Endodermal cell (in vitro differentiated cells): ENCODE data around the gene IGFBP4. TPM values are rescaled to one million over a fixed set of nuclear protein-coding genes. Genes with fewer than 3 reads are reported as not detected.

Experiments used
- DNase-seq: peaks from one replicate; pipeline ENCODE4 v3.0.0-alpha.2; 2017
- H3K27ac ChIP-seq: 2 replicates; pipeline ENCODE4 v1.5.1; 2013; ENCODE audit warnings: mild to moderate bottlenecking, low read depth, low read length, moderate library complexity
- H3K27me3 ChIP-seq: 2 replicates; pipeline ENCODE4 v1.6.1; 2013; ENCODE audit warnings: mild to moderate bottlenecking, low read length, moderate library complexity; ENCODE audit not compliant: insufficient read depth, control insufficient read depth, poor library complexity, severe bottlenecking
- H3K36me3 ChIP-seq: 2 replicates; pipeline ENCODE4 v1.7.0; 2013; ENCODE audit warnings: mild to moderate bottlenecking, low read length, moderate library complexity; ENCODE audit not compliant: control insufficient read depth, insufficient read depth
- H3K4me1 ChIP-seq: one replicate; pipeline ENCODE4 v1.7.0; 2013; ENCODE audit warnings: low read length; ENCODE audit not compliant: control insufficient read depth, insufficient read depth
- H3K4me3 ChIP-seq: 2 replicates; pipeline ENCODE4 v1.5.1; 2013; ENCODE audit warnings: mild to moderate bottlenecking, low read length, moderate library complexity
- H3K9ac ChIP-seq: 2 replicates; pipeline ENCODE4 v1.6.1; 2013; ENCODE audit warnings: mild to moderate bottlenecking, low read length, moderate library complexity; ENCODE audit not compliant: poor library complexity, severe bottlenecking; ENCODE audit errors: extremely low read depth
- H3K9me3 ChIP-seq: 2 replicates; pipeline ENCODE4 v1.6.1; 2013; ENCODE audit warnings: mild to moderate bottlenecking, low read length, moderate library complexity; ENCODE audit not compliant: control insufficient read depth
- H3K27ac Mint-ChIP-seq: 2 replicates; pipeline ENCODE4 v1.8.0; 2020; ENCODE audit warnings: mixed read lengths
- H3K27me3 Mint-ChIP-seq: 2 replicates; pipeline ENCODE4 v1.8.0; 2021; ENCODE audit warnings: mild to moderate bottlenecking, mixed read lengths; ENCODE audit not compliant: insufficient read depth
- H3K36me3 Mint-ChIP-seq: 2 replicates; pipeline ENCODE4 v1.8.0; 2020; ENCODE audit warnings: low read depth, mixed read lengths
- H3K4me1 Mint-ChIP-seq: 2 replicates; pipeline ENCODE4 v1.8.0; 2020; ENCODE audit warnings: mixed read lengths
- H3K4me3 Mint-ChIP-seq: 2 replicates; pipeline ENCODE4 v1.8.0; 2020; ENCODE audit warnings: mild to moderate bottlenecking, moderate library complexity, mixed read lengths
- H3K9me3 Mint-ChIP-seq: 2 replicates; pipeline ENCODE4 v1.8.0; 2020; ENCODE audit warnings: mild to moderate bottlenecking, mixed read lengths
- CTCF ChIP-seq: fragments of 200-600 bp; sonication (generic); conservative IDR thresholded peaks from 2 replicates; pipeline ENCODE4 v1.5.0; 2021; ENCODE audit warnings: antibody characterized with exemption, mild to moderate bottlenecking
- WGBS, 2 experiments: methylation state at CpG; one replicate each; pipeline versions ENCODE4 v1.1.5 to v1.1.7; 2013; ENCODE audit warnings: missing lambda C conversion rate in 2 of 2, mixed read lengths in 1 of 2; ENCODE audit not compliant: insufficient coverage in 1 of 2, insufficient read length in 1 of 2; 5-methylcytosine and 5-hydroxymethylcytosine counted together
- long read RNA-seq, 4 experiments: library from polyadenylated mRNA in 2 of 4; library from RNA in 1 of 4; library from capped mRNA in 1 of 4; stranded (forward) in 3 of 4; unstranded in 1 of 4; transcript quantifications; one replicate each; pipeline ENCODE4 v2.0.0, GENCODE V29; 2020 to 2021; ENCODE audit warnings: inconsistent platforms in 1 of 4
- polyA plus RNA-seq, 2 experiments: library from polyadenylated mRNA; stranded (reverse); fragments of 50-300 nt; gene quantifications; one replicate each; pipeline ENCODE4 v1.2.3, GENCODE V29; 2013
- total RNA-seq, 2 donors: library from RNA; stranded (reverse); fragmentation: NEBNext Ultra II Directional in 1 of 2; extraction: Animal tissue kit (Norgen Biotek cat#: 25700) in 1 of 2; gene quantifications; 2 replicates in 1 of 2; 3 replicates in 1 of 2; pipeline ENCODE4 v1.2.1, GENCODE V29; 2021

The IGFBP4 gene
- total RNA-seq: 10 to 100 TPM; 58.3 to 69.0 TPM
- polyA plus RNA-seq (2013, experiment 1 of 2): 39.9 TPM
- polyA plus RNA-seq (2013, experiment 2 of 2): 38.5 TPM
- long read RNA-seq, experiment 1, transcript IGFBP4-201 (4 exons, 2,200 nt): major isoform, 20 of 35 reads
- long read RNA-seq, experiment 1, partial matches to known transcripts: 13 of 35 reads
- long read RNA-seq, experiment 1, other reads (novel, unspliced or antisense): 2 of 35 reads
- long read RNA-seq, experiment 2, transcript IGFBP4-201 (4 exons, 2,200 nt): major isoform, 42 of 48 reads
- long read RNA-seq, experiment 2, partial matches to known transcripts: 2 of 48 reads
- long read RNA-seq, experiment 2, other reads (novel, unspliced or antisense): 4 of 48 reads
- long read RNA-seq, experiment 3, transcript IGFBP4-201 (4 exons, 2,200 nt): major isoform, 26 of 43 reads
- long read RNA-seq, experiment 3, partial matches to known transcripts: 16 of 43 reads
- long read RNA-seq, experiment 3, other reads (novel, unspliced or antisense): 1 of 43 reads
- long read RNA-seq, experiment 4, partial matches to known transcripts: 5 of 7 reads
- long read RNA-seq, experiment 4, other reads (novel, unspliced or antisense): 0 of 7 reads

- Histone ChIP-seq H3K9me3 (no peaks in the 10 kb centered on the region), H3K27me3 (peaks cover 4% of the 10 kb centered on the region), H3K4me3 (peak within 1 kb of the TSS; percentile 73), H3K9ac (peak within 1 kb of the TSS; percentile 34), H3K36me3 (no peaks in the 10 kb centered on the region), H3K4me1 (peaks cover 4% of the 10 kb centered on the region), H3K27ac (no peak within 1 kb of the TSS)
- Mint-ChIP-seq H3K27ac (no peak within 1 kb of the TSS), H3K9me3 (no peaks in the 10 kb centered on the region), H3K4me1 (peaks cover 22% of the 10 kb centered on the region), H3K36me3 (no peaks in the 10 kb centered on the region), H3K4me3 (peak within 1 kb of the TSS; percentile 67), H3K27me3 (peaks cover 10% of the 10 kb centered on the region)
- 1% methylated on average over 37 to 98 of the region's 98 CpGs for WGBS, 2 experiments
- TF ChIP-seq CTCF: peak; percentile 44
- DNase-seq: peak; percentile 95
These were observed at the start of gene IGFBP4 for GRCh38 chr17:40443196-40443987. Gene IGFBP4, plus strand, starts transcription at chr17:40443450. Its CDS starts 286 bp downstream, at chr17:40443736.

- H3K27me3 ChIP-seq: no peaks in the 10 kb centered on the region
- WGBS, 2 experiments: 85 to 97% methylated on average over 3 to 4 of the region's 4 CpGs
- no peak overlapping the region for H3K27ac Mint-ChIP-seq
- peaks cover 99% of the 10 kb centered on the region for H3K36me3 ChIP-seq
- H3K27me3 Mint-ChIP-seq: no peaks in the 10 kb centered on the region
- no peak overlapping the region for H3K9ac ChIP-seq
- no peak overlapping the region for H3K27ac ChIP-seq
- H3K36me3 Mint-ChIP-seq: peaks cover 73% of the 10 kb centered on the region
- no peak for DNase-seq
- H3K9me3 ChIP-seq: no peaks in the 10 kb centered on the region
- H3K4me1 ChIP-seq: no peaks in the 10 kb centered on the region
- H3K4me1 Mint-ChIP-seq: no peaks in the 10 kb centered on the region
- no peaks in the 10 kb centered on the region for H3K9me3 Mint-ChIP-seq
- TF ChIP-seq CTCF: peak; percentile 78
- no peak overlapping the region for H3K4me3 ChIP-seq
- H3K4me3 Mint-ChIP-seq: no peak overlapping the region
These were observed 44.1 kb upstream of the IGFBP4 start for GRCh38 chr17:40399185-40399584.

- no peaks in the 10 kb centered on the region for H3K4me1 Mint-ChIP-seq
- DNase-seq: no peak
- Histone ChIP-seq H3K27me3 (no peaks in the 10 kb centered on the region), H3K4me3 (no peak overlapping the region), H3K4me1 (no peaks in the 10 kb centered on the region), H3K27ac (no peak overlapping the region), H3K9me3 (no peaks in the 10 kb centered on the region), H3K36me3 (peaks cover 92% of the 10 kb centered on the region), H3K9ac (no peak overlapping the region)
- WGBS, 2 experiments: 88 to 95% methylated on average over 1 of the region's 1 CpG
- TF ChIP-seq CTCF: no peak
- H3K27ac Mint-ChIP-seq: no peak overlapping the region
- H3K9me3 Mint-ChIP-seq: no peaks in the 10 kb centered on the region
- H3K4me3 Mint-ChIP-seq: no peak overlapping the region
- H3K36me3 Mint-ChIP-seq: peaks cover 80% of the 10 kb centered on the region
- no peaks in the 10 kb centered on the region for H3K27me3 Mint-ChIP-seq
These were observed 40.6 kb upstream of the IGFBP4 start for GRCh38 chr17:40402668-40403067.
